Measurements from ENCODE around the gene PSME2.

Gene PSME2

DNA sequence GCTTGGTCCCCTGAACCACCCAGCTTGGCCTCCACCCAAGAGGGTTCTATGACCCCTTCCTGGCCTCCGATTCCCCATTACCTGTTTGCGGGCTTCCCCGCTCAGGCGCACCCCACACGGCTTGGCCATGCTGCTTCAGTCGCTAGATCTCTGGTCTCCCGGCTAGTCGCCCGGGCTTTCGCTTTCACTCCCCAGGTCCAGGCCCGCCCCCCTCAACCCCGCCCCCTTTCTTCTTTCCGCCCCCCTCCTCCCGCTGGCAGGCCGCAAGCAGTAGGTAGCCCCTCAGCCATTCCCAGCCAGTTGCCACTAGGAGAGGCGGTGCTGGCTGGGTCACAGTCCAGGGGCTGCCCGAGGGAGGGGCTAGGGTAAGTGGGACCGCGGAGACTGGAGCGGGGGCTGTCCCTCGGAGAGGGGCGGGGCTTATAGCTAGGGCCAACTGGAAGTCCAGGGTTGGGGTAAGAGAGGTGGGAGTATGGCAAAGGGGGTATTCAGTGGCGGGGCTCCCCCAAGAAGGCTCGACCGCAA lies at the start of gene PSME2:
Gene PSME2, minus strand, starts transcription at position 158 of the 525 bp plus-strand sequence. Its CDS starts 29 bp downstream, at position 129.
- DNase-seq: peak; percentile 89 to 97

DNA sequence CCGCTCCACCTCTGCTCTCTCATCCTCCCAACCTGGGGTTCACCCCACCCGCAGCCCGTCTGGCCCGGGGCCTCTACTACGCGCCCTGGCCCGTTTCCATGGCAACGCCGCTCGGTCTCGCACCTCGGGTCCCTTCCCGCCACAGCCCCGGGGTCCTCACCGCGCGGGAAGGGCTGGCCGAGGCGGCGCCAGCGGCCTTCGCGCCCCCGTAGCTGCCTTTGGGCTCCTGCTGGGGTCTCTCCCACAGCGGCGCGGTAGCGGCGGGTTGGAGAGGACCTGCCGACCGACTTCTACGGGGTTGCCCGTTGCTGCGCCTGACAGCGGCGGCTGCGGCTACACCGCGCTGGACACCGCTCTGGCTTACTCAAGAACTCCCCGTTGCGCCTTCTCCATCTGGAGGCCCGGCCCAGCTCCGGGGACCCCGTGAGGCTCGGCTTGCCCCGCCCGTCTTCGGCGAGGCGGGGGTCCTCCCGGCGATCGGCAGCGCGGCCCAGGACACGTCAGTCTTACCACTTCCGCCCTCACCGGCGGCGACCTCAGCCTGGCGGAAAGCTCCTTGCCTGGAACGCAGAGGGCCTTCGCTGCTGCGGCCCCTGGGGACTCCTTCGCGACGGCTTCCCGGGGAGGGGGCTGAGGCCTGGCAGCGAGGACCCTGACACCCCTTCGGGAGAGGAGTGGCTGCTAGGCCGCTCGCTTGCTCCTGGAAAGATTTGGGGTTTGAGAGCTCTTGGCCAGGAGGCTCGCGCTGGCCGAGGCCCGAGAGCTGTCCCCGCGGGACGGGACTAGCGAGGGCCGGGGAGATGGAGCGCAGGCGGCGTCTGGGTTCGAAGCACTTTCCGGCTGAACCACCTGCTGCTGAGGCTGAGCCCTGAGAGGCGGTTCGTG lies 49.0 kb upstream of the PSME2 start, which contains the start of gene TM9SF1:
Gene TM9SF1, minus strand, starts transcription at position 256 of the 885 bp plus-strand sequence. CDS start 422 bp downstream, outside the sequence.
- DNase-seq: peak; percentile 81 to 84

GRCh38 chr14:24194873-24195185 lies 48.4 kb upstream of the PSME2 start:
- DNase-seq: no peak

- DNase-seq: no peak
These were observed 47.9 kb upstream of the PSME2 start for GRCh38 chr14:24194186-24194872.

GRCh38 chr14:24192933-24193332 lies 46.5 kb upstream of the PSME2 start:
- DNase-seq: no peak

- DNase-seq: no peak
These were observed 44.0 kb upstream of the PSME2 start for GRCh38 chr14:24190416-24190815.

- DNase-seq: no peak
These were observed 43.0 kb upstream of the PSME2 start for GRCh38 chr14:24189460-24189859.

DNA sequence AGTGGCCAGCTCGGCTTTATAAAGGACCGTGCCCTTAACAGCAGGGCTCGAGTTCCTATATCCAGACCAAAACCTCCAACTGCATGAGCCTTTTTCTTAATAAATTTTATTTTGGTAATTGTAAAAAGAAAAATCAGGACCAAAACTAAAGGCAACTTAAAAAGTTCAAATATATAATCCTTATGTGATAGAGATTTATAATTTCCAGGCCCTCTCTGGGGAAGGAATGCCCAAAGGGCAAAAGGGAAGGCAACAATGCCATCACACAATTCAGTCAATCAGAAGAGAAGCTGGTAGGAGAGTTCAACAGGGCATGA lies 42.6 kb upstream of the PSME2 start:
- no peak for DNase-seq

- DNase-seq: peak; percentile 76 to 92
These were observed 42.0 kb upstream of the PSME2 start, which contains the start of gene IPO4 for GRCh38 chr14:24188251-24189058. Gene IPO4, minus strand, starts transcription at chr14:24188816. Its CDS starts 29 bp downstream, at chr14:24188787.

DNA sequence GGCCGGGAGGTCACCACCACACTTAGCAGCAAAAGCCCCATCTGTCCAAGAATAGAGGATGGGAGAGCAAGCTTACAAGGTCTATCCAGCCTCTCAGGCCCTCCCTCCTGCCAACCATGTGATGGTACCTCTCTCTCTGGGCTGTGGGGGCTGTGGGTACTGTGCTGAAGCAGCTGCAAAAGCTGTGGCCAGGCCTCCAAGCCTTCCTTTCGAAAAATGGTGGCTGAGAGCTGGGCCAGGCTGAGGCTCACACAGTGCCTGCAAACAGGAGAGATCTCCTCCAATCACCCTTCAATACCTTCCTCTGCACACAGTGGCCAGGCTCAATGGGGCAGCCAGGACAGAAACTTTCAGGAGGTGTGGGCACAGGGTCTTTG lies 41.1 kb upstream of the PSME2 start:
- no peak for DNase-seq

GRCh38 chr14:24186831-24187538 lies 40.6 kb upstream of the PSME2 start:
- DNase-seq: no peak

DNA sequence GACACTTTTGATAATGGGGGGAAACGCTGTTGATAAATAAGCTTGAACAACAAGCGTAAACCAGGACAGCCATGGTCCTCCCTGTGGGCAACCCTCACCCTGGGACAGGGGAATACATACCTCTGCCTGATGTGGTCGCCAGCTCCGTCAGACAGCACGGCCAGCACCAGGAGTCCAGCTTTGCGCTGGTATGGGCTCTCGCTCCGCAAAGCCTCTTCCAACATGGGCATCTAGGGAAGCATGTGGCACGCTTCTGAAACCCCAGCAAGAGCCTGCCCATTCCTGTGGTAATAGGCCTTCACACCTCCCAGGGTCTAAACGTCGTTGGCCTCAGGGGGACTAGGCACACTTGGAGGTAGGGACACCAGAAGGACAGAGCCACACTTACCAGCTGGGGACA lies 39.3 kb upstream of the PSME2 start:
- DNase-seq: no peak

DNA sequence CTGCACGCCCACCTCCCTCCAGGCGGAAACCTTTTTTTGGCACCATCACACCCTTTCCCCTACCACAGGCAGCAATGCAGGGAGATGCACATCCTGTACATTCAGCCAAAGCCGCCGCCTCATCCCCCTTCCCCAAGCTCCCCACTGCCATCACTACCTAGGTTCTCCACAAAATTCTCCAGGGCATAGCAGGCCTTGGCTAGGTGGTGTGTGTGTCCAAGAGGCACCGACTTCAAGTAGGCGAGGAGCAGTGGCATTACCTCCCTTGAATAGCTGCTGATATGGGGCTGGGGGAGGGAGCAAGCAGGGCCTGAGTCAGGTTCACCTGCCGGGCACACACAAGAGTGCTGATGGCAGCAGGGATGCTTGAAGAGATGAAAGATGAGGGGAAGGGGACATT lies 38.6 kb upstream of the PSME2 start:
- DNase-seq: no peak

- no peak for DNase-seq
These were observed 37.9 kb upstream of the PSME2 start for GRCh38 chr14:24184104-24184970.

DNA sequence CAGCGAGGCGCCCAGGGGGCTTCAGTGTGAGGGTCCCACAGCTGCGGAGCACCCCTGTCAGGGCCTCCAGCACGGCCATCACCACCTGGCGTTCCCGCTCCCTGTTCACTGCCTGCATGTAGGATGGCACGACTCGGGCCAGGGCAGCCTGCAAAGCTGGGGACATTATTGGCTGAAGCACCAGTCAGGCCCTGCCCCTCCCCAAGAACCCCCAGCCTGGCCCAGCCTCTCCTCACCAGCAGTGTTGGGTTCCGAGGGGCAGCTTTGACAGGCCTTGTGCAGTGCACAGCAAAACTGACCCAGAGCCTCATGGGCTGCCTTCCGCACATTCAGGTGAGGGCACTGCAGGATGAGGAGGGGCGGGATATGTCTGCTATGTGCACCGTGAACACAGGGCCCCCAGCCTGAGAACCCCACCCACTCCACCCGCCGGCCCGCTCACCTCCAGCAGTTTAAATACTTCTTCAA lies 36.6 kb upstream of the PSME2 start:
- no peak for DNase-seq

DNA sequence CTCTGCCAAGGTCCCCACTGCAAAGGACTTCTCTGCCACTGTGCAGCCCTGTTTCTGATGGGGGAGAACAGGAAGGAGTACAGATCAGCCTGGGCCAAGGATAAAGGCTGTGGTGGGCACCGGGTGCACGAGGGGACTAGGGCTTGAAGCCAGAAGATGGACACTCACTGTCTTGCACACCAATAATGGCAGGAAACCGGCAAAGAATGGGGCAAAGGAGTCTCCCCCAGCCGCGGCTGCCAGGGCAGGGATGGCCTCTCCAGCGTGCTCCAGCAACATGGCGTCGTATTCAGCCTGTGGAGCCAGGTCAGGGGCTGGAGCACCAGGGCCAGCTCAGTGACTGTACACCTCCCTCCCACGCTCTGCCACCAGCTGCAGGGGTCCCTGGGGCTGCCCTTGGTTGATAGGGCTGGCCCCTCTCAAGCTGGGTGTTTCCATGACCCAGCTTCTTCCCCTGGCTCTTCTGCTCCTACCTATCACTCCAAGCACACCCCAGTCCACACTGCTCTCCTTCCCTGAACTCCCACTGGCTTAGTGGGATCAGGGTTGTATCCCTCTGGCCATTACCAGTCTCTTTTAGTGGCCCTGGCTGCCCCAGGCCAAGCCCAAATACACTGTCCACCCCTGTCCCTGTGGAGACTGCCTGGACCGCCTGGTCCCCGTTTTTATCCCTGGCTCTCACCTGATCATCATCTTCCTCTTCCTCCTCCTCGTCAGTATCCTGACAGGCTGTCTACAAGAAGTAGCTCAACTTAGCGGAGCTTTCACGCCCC lies 35.9 kb upstream of the PSME2 start:
- DNase-seq: no peak

DNA sequence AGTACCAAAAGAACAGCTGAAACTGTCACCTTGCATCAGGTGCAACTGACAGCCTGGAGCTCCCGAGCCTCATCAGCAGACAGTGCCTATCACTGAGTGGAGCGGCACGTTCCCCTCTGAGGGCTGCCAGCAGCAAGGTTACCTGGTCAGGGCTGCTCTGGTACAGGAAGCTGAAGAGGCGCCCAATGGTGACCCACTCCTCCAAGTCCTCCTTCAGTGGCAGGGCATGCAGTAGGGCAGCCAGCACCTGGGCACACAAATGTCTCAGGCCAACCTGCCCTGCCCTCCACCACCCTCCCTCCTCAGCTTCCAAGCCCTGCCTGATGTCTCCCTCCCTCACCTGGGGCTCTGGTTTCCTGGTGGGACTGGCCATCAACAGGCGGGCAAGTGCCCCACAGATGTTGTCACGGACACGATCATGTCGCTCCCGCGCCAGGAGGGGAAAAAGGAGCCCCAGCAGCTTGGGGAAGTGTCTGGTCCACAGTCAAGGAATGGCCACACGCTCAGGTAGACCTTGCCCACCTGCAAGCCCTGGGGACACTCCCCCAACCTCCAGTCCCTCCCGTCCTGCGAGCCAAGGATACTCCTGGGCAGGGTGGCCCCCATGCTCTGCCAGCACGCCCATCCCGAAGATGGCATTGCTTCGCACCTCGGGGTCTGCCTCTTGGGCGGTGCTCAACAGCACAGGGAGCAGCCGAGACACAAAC lies 35.1 kb upstream of the PSME2 start:
- no peak for DNase-seq

DNA sequence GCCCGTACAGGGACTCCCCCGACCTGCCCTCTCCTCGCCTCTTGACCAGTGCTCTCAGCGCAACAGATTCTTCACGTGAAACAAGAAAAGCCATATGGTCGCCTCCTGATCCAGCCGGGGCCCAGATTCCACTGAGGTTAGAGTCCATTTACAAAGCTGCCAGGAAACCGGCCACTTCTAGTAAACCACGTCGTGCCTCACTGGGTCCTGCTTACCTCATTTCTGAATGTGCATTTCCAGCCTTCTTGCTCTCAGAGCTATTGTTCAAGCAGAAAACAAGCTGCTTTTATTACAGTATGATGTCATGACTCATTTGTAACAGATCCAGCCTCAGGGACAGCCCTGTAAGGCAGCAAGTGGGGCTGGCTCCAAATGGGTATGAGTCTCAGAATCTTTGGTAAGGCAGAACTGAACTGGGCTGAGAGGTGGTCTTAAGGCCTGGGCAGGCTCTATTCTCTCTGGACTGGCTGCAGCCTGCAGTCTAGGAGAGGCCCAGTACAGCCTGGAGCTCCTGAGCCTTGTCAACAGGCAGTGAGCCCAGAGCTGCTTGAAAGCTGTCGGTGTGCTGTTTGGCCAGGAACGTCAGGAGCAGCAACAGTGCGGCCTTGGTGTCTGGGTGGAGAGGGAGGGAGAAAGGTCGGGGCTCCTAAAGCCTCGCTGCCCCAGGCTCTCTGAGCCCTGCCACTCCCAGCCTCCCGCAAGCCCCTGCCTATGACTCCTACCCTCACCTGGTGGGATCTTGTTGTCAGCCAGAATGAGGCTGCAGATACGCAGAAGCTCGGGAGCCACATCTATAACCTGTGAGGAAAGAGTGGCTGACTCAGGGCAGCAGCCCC lies 33.8 kb upstream of the PSME2 start:
- DNase-seq: no peak

Measured in bone marrow (tissue), 2 donors.